ENCODE measurements around the gene BNIP5. TPM values are rescaled to one million over a fixed set of nuclear protein-coding genes. Genes with fewer than 3 reads are reported as not detected.

The BNIP5 gene
- total RNA-seq, 1 donor: not detected

DNA sequence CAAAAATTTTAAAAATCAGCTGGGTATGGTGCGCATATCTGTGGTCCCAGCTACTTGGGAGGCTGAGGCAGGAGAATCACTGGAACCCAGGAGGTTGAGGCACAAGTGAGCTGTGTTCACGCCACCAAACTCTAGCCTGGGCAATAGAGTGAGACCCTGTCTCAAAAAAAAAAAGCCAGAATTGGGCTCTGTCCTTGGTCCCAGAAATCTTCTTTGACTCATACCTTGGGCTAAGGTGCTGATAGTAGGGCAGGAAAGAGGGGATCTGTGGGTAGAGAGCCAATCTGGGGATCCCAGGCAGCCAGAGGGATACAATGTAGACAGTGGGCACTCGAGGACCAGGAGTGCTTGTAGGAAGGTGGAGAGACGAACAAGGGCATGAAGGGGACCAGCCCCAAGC is 37.5 kb upstream of the BNIP5 start:
- no peak overlapping the region for H3K4me3 ChIP-seq (ENCODE audit: low read depth, low read length)
- DNase-seq (ENCODE audit: low read depth): no peak
- TF ChIP-seq, protein P1, sequence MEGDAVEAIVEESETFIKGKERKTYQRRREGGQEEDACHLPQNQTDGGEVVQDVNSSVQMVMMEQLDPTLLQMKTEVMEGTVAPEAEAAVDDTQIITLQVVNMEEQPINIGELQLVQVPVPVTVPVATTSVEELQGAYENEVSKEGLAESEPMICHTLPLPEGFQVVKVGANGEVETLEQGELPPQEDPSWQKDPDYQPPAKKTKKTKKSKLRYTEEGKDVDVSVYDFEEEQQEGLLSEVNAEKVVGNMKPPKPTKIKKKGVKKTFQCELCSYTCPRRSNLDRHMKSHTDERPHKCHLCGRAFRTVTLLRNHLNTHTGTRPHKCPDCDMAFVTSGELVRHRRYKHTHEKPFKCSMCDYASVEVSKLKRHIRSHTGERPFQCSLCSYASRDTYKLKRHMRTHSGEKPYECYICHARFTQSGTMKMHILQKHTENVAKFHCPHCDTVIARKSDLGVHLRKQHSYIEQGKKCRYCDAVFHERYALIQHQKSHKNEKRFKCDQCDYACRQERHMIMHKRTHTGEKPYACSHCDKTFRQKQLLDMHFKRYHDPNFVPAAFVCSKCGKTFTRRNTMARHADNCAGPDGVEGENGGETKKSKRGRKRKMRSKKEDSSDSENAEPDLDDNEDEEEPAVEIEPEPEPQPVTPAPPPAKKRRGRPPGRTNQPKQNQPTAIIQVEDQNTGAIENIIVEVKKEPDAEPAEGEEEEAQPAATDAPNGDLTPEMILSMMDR (IDR thresholded peaks at IDR 0.05; ENCODE audit: insufficient read depth, low read depth, low read length): no peak

DNA sequence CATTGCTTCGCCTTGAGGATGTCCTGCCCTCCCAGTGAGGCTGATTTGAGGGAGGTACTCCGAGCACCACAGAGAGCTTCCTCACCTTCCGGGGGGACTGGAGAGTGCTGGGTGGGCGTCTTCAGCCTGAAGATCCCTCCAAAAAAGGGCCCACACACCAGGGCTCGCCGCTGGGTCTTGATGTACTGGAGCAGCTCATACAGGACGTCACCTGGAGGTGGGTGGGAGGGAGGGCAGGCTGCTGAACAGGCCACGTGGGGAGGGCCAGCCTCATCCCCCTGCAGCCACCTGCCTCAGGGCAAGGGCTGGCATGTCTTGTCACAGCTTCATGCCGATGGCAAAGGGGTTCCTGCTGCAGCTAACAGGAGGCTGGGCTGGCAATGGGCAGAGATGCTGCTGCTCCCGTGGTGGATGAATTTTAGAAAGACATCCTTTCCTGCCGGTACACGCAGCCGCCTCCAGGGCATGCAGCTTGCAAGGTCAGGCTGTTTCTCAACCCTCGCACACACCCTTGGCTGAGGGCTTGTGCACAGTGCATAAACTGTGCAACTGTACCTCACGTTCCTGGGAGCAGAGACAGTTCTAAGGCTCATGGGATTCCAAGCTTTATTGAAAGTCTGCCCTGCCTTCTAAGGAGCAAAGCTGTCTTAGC is 36.8 kb upstream of the BNIP5 start:
- no peak for DNase-seq (ENCODE audit: low read depth)
- TF ChIP-seq, protein P1 (IDR thresholded peaks at IDR 0.05; ENCODE audit: insufficient read depth, low read depth, low read length): no peak
- H3K4me3 ChIP-seq (ENCODE audit: low read depth, low read length): no peak overlapping the region

DNA sequence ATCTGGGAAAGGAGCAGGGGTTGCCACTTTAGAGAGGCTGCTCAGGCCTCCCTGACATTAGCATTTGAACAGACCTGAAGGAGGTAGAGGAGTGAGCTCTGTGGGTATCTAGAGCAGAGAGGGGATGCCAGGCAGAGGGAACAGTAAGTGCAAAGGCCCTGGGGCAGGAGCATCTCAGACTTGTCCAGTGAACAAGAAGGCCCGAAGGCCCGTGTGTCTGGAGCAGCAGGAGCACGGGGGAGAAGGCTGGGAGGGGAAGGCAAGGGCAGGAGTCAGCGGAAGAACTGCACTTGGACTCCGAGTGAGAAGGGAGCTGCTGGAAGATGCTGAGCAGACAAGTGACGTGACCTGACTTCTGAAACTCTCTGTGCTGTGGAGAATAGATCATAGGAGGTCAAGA is 35.4 kb upstream of the BNIP5 start:
- H3K4me3 ChIP-seq (ENCODE audit: low read depth, low read length): no peak overlapping the region
- TF ChIP-seq, protein P1 (IDR thresholded peaks at IDR 0.05; ENCODE audit: insufficient read depth, low read depth, low read length): no peak
- DNase-seq (ENCODE audit: low read depth): no peak

DNA sequence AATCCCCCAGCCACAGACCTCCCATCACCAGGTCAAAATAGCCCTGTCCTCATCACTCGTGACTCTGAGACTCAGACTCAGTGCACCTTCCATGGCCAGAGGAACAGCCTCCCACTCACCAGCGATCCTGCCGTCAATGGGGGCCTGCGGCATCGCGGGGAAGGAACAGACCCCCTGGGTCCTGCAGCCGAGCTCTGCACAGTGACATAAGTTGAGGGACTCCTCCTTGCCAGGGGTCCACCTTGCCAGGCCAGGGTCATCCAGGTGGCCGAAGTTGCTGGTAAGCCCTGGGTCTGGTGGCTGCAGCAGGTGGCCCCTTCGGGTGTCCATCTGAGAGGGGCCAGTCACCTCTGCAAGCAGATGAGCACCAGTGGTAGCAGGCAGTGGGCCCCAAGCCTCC is 34.5 kb upstream of the BNIP5 start:
- no peak overlapping the region for H3K4me3 ChIP-seq (ENCODE audit: low read depth, low read length)
- DNase-seq (ENCODE audit: low read depth): no peak
- TF ChIP-seq, protein P1 (IDR thresholded peaks at IDR 0.05; ENCODE audit: insufficient read depth, low read depth, low read length): no peak

DNA sequence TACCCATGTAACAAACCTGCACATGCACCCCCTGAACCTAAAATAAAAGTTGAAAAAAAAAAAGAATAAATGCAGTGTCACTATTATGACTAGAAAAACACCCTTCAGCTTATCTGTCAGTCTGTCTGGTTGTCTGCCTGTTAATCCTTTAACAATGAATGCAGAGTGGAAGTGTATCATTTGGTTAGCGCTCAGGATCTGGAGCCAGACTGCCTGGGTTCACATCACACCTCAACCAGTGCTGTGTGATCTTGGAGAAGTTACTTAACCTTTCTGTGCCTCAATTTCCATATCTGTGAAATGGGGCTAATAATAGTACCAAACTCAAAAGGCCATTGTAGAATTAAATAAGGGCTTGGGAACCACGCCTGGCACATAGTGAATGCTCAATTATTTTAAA is 34.0 kb upstream of the BNIP5 start:
- no peak for DNase-seq (ENCODE audit: low read depth)

DNA sequence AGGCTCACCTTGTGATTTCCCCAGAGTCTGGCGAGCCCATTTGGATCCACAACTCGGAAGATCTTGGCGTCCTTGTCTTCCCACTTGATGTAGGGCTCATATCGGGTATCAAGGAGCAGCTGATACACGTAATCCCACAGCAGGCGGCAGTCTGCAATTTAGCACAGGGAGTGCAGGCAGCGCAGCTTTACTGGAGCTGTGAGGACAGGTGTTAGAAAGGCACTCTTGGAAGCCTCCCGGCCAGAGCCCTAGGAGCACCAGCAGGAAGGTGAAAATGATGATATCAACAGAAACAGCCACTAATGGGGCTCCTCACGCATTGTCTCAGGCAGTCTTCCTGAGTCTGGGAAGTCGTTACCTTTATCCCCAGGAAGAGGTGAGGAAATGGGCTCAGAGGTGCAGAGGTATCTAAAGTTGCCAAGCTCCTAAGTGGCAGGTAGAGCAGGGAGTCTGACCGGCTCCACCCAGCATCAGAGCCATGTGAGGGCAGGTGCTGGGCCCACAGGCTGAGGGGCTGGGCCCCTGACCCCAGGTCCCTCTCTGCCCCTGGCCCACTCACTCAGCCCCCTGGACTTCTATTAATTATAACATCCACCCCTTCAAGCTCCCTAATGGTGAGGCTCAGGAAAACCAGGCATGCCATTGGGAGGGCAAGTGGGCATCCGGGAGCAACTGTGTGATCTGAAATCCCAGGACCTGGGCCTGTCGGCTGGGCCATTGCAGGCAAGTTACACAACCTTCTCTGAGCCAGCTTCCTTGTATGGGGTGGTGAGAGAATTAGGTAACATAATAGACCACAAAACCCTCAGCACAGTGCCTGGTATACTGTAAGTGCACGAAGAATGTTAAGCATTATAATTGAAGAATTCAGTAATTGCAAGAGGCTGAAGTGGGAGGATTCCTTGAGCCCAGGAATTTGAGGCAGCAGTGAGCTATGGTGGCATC is 32.5 kb upstream of the BNIP5 start:
- no peak overlapping the region for H3K4me3 ChIP-seq (ENCODE audit: low read depth, low read length)
- TF ChIP-seq, protein P1 (IDR thresholded peaks at IDR 0.05; ENCODE audit: insufficient read depth, low read depth, low read length): no peak
- peak; percentile 73 for DNase-seq (ENCODE audit: low read depth)

More for the DNA sequence above, 34.0 kb upstream of the BNIP5 start:
- TF ChIP-seq, protein P1 (IDR thresholded peaks at IDR 0.05; ENCODE audit: insufficient read depth, low read depth, low read length): no peak
- H3K4me3 ChIP-seq (ENCODE audit: low read depth, low read length): no peak overlapping the region
